ENCODE data around the gene ZNF215. TPM values are rescaled to one million over a fixed set of nuclear protein-coding genes. Genes with fewer than 3 reads are reported as not detected.
"Not testable (repeated sequence)": the region's sequence is repeated elsewhere in the genome, so short reads cannot be mapped to it uniquely, and the experiment has no call there.

ZNF215 gene
- polyA plus RNA-seq (2012; ENCODE audit: low read depth, missing spikeins) = 1.5 TPM

GRCh38 chr11:6926208-6927029 is at the start of gene ZNF215:
TSS of gene ZNF215 (plus strand) at chr11:6926426. CDS start at chr11:6932273, 5,847 bp downstream.
- TF ChIP-seq PAX5 (IDR thresholded peaks at IDR 0.05; ENCODE audit: insufficient read depth, low read length, severe bottlenecking) = peak; percentile 70
- TF ChIP-seq TAF1 (IDR thresholded peaks at IDR 0.05; ENCODE audit: low read depth, low read length) = peak; percentile 37; the same call in 1 of the 2 replicates
- TF ChIP-seq POLR2AphosphoS5 (IDR thresholded peaks at IDR 0.05; ENCODE audit: low read depth, low read length) = no peak
- FAIRE-seq (peak; percentile 65), DNase-seq (ENCODE audit: insufficient read length, low spot score) (peak; percentile 39)

- DNase-seq (ENCODE audit: insufficient read length, low spot score) = no peak
- TF ChIP-seq POLR2AphosphoS5 (IDR thresholded peaks at IDR 0.05; ENCODE audit: low read depth, low read length) (no peak), SPI1 (IDR thresholded peaks at IDR 0.05; ENCODE audit: low read depth, low read length) (no peak), POU2F2 (IDR thresholded peaks at IDR 0.05; ENCODE audit: low read depth, low read length) (no peak), TAF1 (IDR thresholded peaks at IDR 0.05; ENCODE audit: low read depth, low read length) (no peak), PAX5 (IDR thresholded peaks at IDR 0.05; ENCODE audit: insufficient read depth, low read length, severe bottlenecking) (no peak), POLR2A (IDR thresholded peaks at IDR 0.05; ENCODE audit: low read depth, low read length) (no peak)
- no peak for FAIRE-seq
Measured at GRCh38 chr11:6876914-6877313, 49.3 kb upstream of the ZNF215 start.

GRCh38 chr11:6882751-6883150 is 43.5 kb upstream of the ZNF215 start:
- no peak for FAIRE-seq
- TF ChIP-seq POLR2AphosphoS5 (IDR thresholded peaks at IDR 0.05; ENCODE audit: low read depth, low read length) (no peak), PAX5 (IDR thresholded peaks at IDR 0.05; ENCODE audit: insufficient read depth, low read length, severe bottlenecking) (no peak), TAF1 (IDR thresholded peaks at IDR 0.05; ENCODE audit: low read depth, low read length) (no peak), POLR2A (IDR thresholded peaks at IDR 0.05; ENCODE audit: low read depth, low read length) (no peak), POU2F2 (IDR thresholded peaks at IDR 0.05; ENCODE audit: low read depth, low read length) (no peak), SPI1 (IDR thresholded peaks at IDR 0.05; ENCODE audit: low read depth, low read length) (no peak)
- DNase-seq (ENCODE audit: insufficient read length, low spot score) = no peak

GRCh38 chr11:6887711-6888110 is 38.5 kb upstream of the ZNF215 start:
- not testable (repeated sequence) for DNase-seq (ENCODE audit: insufficient read length, low spot score); FAIRE-seq

GRCh38 chr11:6888830-6889229 is 37.4 kb upstream of the ZNF215 start:
- DNase-seq (ENCODE audit: insufficient read length, low spot score) (no peak), FAIRE-seq (peak; percentile 5)
- TF ChIP-seq POLR2AphosphoS5 (IDR thresholded peaks at IDR 0.05; ENCODE audit: low read depth, low read length) = no peak
- no peak for TF ChIP-seq PAX5 (IDR thresholded peaks at IDR 0.05; ENCODE audit: insufficient read depth, low read length, severe bottlenecking)
- no peak for TF ChIP-seq POU2F2 (IDR thresholded peaks at IDR 0.05; ENCODE audit: low read depth, low read length)
- TF ChIP-seq POLR2A (IDR thresholded peaks at IDR 0.05; ENCODE audit: low read depth, low read length) = no peak
- TF ChIP-seq TAF1 (IDR thresholded peaks at IDR 0.05; ENCODE audit: low read depth, low read length) = no peak

- 0 out of 2 replicates have a peak, but pooled peaks have one; percentile 8 for TF ChIP-seq SPI1 (IDR thresholded peaks at IDR 0.05; ENCODE audit: low read depth, low read length)
- no peak for TF ChIP-seq POLR2A (IDR thresholded peaks at IDR 0.05; ENCODE audit: low read depth, low read length)
- no peak for FAIRE-seq
- no peak for DNase-seq (ENCODE audit: insufficient read length, low spot score)
Measured at GRCh38 chr11:6889835-6890234, 36.4 kb upstream of the ZNF215 start.

- DNase-seq (ENCODE audit: insufficient read length, low spot score) (no peak), FAIRE-seq (no peak)
- TF ChIP-seq PAX5 (IDR thresholded peaks at IDR 0.05; ENCODE audit: insufficient read depth, low read length, severe bottlenecking) (no peak), POU2F2 (IDR thresholded peaks at IDR 0.05; ENCODE audit: low read depth, low read length) (no peak), POLR2AphosphoS5 (IDR thresholded peaks at IDR 0.05; ENCODE audit: low read depth, low read length) (no peak), POLR2A (IDR thresholded peaks at IDR 0.05; ENCODE audit: low read depth, low read length) (no peak), TAF1 (IDR thresholded peaks at IDR 0.05; ENCODE audit: low read depth, low read length) (no peak), SPI1 (IDR thresholded peaks at IDR 0.05; ENCODE audit: low read depth, low read length) (no peak)
Measured at GRCh38 chr11:6892400-6892799, 33.8 kb upstream of the ZNF215 start, which contains the start of gene OR2D2. TSS of gene OR2D2 (minus strand) at chr11:6892500. CDS start at chr11:6892500, 0 bp downstream.

- DNase-seq (ENCODE audit: insufficient read length, low spot score) (no peak), FAIRE-seq (no peak)
- TF ChIP-seq SPI1 (IDR thresholded peaks at IDR 0.05; ENCODE audit: low read depth, low read length) (no peak), PAX5 (IDR thresholded peaks at IDR 0.05; ENCODE audit: insufficient read depth, low read length, severe bottlenecking) (no peak), TAF1 (IDR thresholded peaks at IDR 0.05; ENCODE audit: low read depth, low read length) (no peak), POLR2A (IDR thresholded peaks at IDR 0.05; ENCODE audit: low read depth, low read length) (no peak), POLR2AphosphoS5 (IDR thresholded peaks at IDR 0.05; ENCODE audit: low read depth, low read length) (no peak), POU2F2 (IDR thresholded peaks at IDR 0.05; ENCODE audit: low read depth, low read length) (no peak)
Measured at GRCh38 chr11:6894097-6894496, 32.1 kb upstream of the ZNF215 start.

- 0 out of 2 replicates have a peak, but pooled peaks have one; percentile 9 for TF ChIP-seq SPI1 (IDR thresholded peaks at IDR 0.05; ENCODE audit: low read depth, low read length)
- TF ChIP-seq POU2F2 (IDR thresholded peaks at IDR 0.05; ENCODE audit: low read depth, low read length) = no peak
- DNase-seq (ENCODE audit: insufficient read length, low spot score) (no peak), FAIRE-seq (peak; percentile 82)
Measured at GRCh38 chr11:6895010-6895409, 31.2 kb upstream of the ZNF215 start.

- FAIRE-seq = no peak
- no peak for DNase-seq (ENCODE audit: insufficient read length, low spot score)
- no peak for TF ChIP-seq PAX5 (IDR thresholded peaks at IDR 0.05; ENCODE audit: insufficient read depth, low read length, severe bottlenecking)
Measured at GRCh38 chr11:6898911-6899310, 27.3 kb upstream of the ZNF215 start.
